Measurements from ENCODE around the gene PVALEF.
"Not testable (repeated sequence)": the region's sequence is repeated elsewhere in the genome, so short reads cannot be mapped to it uniquely, and the experiment has no call there.

PVALEF gene

GRCh38 chr17:81143717-81144422 lies 21.4 kb upstream of the PVALEF start:
- no peak for DNase-seq (ENCODE audit: low read depth in 2 of 2)

GRCh38 chr17:81144423-81144781 lies 20.9 kb upstream of the PVALEF start:
- no peak for DNase-seq (ENCODE audit: low read depth in 2 of 2)

GRCh38 chr17:81146208-81146607 lies 19.1 kb upstream of the PVALEF start:
- not testable (repeated sequence) for DNase-seq (ENCODE audit: low read depth in 2 of 2)

- no peak for DNase-seq (ENCODE audit: low read depth in 2 of 2)
Measured at GRCh38 chr17:81147701-81148100, 17.6 kb upstream of the PVALEF start.

GRCh38 chr17:81148571-81148970 lies 16.7 kb upstream of the PVALEF start:
- DNase-seq (ENCODE audit: low read depth in 2 of 2), result no peak

GRCh38 chr17:81148986-81149533 lies 16.2 kb upstream of the PVALEF start:
- DNase-seq (ENCODE audit: low read depth in 2 of 2), result no peak

- no peak for DNase-seq (ENCODE audit: low read depth in 2 of 2)
Measured at GRCh38 chr17:81150377-81151077, 14.8 kb upstream of the PVALEF start.

GRCh38 chr17:81151278-81151677 lies 14.0 kb upstream of the PVALEF start:
- no peak for DNase-seq (ENCODE audit: low read depth in 2 of 2)

- DNase-seq (ENCODE audit: low read depth in 2 of 2), result no peak
Measured at GRCh38 chr17:81152288-81152828, 12.9 kb upstream of the PVALEF start.

- DNase-seq (ENCODE audit: low read depth in 2 of 2), result no peak
Measured at GRCh38 chr17:81153340-81153803, 11.9 kb upstream of the PVALEF start.

- DNase-seq (ENCODE audit: low read depth in 2 of 2), result not testable (repeated sequence)
Measured at GRCh38 chr17:81154016-81154415, 11.3 kb upstream of the PVALEF start.

GRCh38 chr17:81154961-81155360 lies 10.3 kb upstream of the PVALEF start:
- DNase-seq (ENCODE audit: low read depth in 2 of 2), result no peak

GRCh38 chr17:81156866-81157805 lies 8.2 kb upstream of the PVALEF start:
- no peak for DNase-seq (ENCODE audit: low read depth in 2 of 2)

- no peak for DNase-seq (ENCODE audit: low read depth in 2 of 2)
Measured at GRCh38 chr17:81157848-81158687, 7.2 kb upstream of the PVALEF start.

- DNase-seq (ENCODE audit: low read depth in 2 of 2), result no peak
Measured at GRCh38 chr17:81158688-81159590, 6.4 kb upstream of the PVALEF start.

- DNase-seq (ENCODE audit: low read depth in 2 of 2), result no peak
Measured at GRCh38 chr17:81159611-81160265, 5.6 kb upstream of the PVALEF start.

GRCh38 chr17:81160306-81160705 lies 5.0 kb upstream of the PVALEF start:
- no peak for DNase-seq (ENCODE audit: low read depth in 2 of 2)

GRCh38 chr17:81160747-81161453 lies 4.4 kb upstream of the PVALEF start:
- no peak for DNase-seq (ENCODE audit: low read depth in 2 of 2)

GRCh38 chr17:81161536-81161935 lies 3.8 kb upstream of the PVALEF start:
- no peak for DNase-seq (ENCODE audit: low read depth in 2 of 2)

All from stimulated activated CD4-positive, alpha-beta T cell treated with anti-CD3 and anti-CD28 coated beads, Interleukin-12 subunit alpha, Interleukin-12 subunit beta, amount 100 ng/mL, for 24 hours (primary cell).